Activated CD8-positive, alpha-beta memory T cell treated with anti-CD3 and anti-CD28 coated beads for 48 hours (primary cell): ENCODE measurements around the gene UBE2S.
"Not testable (repeated sequence)": the region's sequence is repeated elsewhere in the genome, so short reads cannot be mapped to it uniquely, and the experiment has no call there.

Experiments
- DNase-seq, 3 experiments: peaks; one replicate each; pipeline ENCODE4 v3.0.0-alpha.2; 2020; ENCODE audit warnings: low read depth in 2 of 3, low spot score in 2 of 3

UBE2S gene

GRCh38 chr19:55407550-55407799 is at the start of gene UBE2S:
TSS of gene UBE2S (minus strand) at chr19:55407788. CDS start at chr19:55407589, 199 bp downstream.
- not testable (repeated sequence) for DNase-seq

DNA sequence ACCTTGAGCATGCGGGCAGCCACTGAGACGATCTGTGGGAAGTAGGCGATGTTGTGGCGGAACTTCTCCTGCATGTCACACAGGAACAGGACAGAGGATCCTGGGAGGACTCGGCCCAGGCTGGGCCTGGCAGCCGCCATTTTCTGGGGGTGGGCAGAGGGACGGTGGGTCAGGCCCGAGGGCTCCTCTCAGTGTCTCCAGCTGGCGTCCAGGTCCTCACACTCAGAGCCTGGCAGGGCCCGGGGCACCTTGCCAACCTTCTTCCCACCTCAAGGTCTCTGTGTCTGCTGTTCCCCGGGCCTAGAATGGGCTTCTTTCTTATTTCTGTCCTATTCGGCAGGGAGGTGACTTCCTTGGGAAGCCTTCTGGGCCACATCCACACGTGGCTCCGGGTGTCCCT is 48.8 kb upstream of the UBE2S start:
- DNase-seq, result no peak

- no peak for DNase-seq
These were observed 48.1 kb upstream of the UBE2S start for GRCh38 chr19:55455576-55456235.

DNA sequence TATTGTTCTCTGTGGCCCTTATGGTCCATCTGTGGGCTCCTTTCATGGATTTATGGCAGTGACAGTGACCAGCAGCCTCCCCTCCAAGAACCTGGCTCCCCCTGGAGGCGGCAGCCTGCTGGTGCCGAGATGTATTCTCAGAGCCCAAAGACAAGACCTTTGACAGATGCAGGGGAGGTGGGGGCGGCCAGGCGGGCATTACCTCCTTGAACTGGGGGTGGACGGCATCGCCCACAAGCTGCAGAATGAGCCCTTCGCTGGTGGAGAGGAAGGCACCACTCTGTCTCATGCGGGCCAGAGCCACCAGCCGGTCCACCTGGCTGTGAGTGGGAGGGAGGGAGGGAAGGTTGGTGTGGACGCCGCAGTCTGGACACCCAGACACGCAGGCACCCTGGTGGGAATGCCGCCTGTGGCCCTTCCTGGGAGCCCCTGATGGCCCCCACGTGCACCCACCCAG is 47.2 kb upstream of the UBE2S start:
- no peak for DNase-seq

GRCh38 chr19:55453511-55454260 is 46.1 kb upstream of the UBE2S start:
- no peak for DNase-seq

DNA sequence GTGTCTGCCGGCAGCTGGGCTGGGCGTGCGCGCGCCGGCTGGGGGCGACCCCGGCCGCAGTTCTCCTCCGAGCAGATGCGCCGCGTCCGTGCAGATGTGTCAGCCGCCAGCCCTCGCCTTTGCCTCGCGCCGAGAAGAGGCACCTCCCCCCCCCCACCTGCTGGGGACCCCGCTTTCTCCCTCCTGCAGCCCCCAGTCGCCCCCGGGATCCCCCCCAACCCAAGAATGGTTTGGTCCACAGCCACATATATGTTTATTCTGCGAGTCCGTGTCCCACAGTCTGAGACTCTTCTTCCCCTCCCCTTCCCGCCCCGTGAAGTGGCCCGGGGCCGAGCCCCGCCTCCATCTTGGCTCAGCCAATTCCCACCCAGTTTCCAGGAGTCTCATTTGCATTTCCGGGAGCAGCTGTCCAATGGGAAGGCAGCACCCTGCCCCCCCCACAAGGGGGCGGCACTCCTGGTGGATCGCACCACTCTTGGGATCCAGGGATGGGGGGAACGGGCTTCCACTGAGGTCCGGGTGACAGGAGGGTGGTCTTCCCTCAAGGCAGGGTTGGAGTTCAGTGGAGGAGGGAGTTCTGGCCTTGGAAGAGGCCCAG is 45.3 kb upstream of the UBE2S start:
- no peak for DNase-seq

DNA sequence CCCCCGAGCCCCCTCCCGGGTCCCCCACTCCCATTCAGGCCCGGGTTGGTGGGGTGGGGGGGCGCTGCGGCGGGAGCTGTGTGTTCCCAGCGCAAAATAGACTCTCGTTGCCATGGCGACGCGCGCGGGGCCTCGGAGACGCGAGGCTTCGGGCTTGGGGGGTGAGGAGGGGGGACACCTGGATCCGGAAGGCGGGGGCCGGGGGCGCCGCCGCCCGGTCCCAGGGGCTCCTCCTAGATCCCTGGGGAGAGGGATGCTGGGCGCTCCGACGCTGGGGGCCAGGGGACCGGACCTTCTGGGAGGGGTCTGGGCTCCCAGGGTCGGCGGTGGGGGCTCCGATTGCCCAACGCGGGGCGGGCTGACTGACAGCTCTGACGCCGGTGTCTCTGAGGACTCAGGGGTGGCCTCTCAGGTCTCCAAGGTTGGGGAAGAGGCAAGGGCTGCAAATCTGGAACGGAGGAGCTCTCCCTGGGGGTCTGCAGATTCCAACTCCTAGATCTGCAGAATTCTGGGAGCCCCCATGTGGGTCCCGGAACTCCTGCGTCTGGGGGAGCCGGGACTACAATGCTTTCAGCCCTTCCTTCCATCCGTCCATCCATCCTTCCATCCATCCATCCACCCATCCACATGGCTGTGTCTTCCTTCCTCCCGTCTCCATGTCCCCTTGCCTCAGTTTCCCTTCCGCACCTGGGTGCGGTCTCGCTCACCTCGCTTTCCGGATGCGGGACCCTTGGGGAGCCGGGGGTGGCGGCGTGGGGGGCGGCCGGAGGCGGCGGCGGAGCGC is 44.6 kb upstream of the UBE2S start:
- DNase-seq, result no peak

GRCh38 chr19:55451163-55451964 is 43.8 kb upstream of the UBE2S start:
- DNase-seq, result no peak

GRCh38 chr19:55449469-55449868 is 41.9 kb upstream of the UBE2S start:
- DNase-seq, result no peak

GRCh38 chr19:55448175-55448490 is 40.5 kb upstream of the UBE2S start:
- not testable (repeated sequence) for DNase-seq

DNA sequence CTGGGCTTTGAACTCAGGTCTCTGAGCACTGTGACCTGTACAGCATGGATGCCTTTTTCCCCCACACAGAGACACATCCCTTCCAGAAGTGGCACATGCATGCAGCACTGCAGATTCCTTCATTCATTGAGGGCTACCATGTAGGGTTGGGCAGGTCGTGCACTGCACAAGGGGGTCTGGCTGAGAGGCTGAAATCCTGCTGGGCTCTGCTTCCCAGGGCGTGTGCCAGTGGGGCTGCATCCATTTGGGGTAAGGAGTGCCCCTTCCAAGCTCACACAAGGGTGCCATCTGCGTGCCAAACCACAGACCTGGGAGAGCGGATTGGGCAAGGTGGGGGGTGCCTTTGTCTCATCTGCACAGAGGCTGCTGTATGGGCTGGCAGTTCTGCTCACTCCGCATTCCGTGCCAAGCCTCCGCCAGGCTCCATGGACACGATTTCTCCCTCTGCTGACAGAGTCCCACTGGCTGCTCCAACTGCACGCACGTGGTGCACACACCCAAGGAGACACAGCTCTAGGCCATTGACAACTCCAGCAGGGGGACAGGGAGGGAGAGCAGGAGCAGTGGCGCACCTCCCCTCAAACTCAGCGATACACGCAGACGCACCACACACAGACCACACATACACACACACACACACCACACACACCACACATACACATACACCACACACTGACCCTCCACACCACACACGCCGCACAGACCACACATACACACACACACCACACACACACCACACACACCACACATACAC is 40.0 kb upstream of the UBE2S start:
- no peak for DNase-seq

- no peak for DNase-seq
These were observed 38.5 kb upstream of the UBE2S start for GRCh38 chr19:55446060-55446459.

DNA sequence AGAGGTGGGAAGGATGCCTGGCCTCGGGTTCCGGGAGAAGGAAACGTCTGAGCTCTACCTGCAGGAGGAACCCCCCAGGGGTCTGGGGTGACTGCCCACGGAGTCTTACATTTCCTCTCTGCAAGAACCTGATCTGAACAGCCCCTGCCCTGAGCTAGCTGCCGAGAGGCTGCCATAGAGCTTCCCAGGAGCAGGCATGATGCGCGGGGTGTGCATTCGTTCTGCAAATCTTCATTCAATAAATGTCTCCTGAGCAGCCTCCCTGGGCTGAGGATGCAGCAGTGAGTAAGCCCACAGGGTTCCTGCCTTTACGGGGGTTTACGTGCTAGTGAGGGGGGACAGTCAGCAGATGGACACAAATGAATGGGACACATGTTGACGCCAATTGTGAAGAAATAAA is 37.1 kb upstream of the UBE2S start:
- no peak for DNase-seq

DNA sequence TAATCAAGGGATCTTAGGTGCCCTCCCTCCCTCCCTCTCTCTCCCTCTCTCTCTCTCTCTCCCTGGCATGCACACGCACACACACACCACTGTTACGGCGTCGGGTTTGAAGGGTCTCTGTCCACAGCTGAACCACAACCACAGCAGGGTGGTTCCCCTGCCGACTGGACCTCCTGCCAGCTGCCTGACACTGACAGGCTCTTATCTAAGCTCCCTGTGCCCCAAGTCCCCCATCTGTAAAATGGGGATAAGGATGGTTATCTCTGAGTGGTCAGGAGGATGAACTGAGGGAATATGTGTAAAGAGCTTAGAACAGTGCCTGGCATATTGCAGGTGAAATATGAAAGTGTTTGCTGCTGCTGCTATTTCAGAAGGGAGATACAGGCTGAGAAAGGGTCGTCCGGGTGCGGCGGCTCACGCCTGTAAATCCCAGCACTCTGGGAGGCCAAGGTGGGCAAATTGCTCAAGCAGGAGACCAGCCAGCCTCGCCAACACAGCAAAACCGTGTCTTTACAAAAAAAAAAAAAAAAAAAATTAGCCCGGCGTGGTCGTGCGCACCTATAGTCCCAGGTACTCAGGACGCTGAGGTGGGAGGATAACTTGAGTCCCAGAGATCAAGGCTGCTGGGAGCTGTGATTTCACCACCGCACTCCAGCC is 36.4 kb upstream of the UBE2S start:
- DNase-seq, result no peak

GRCh38 chr19:55443045-55443823 is 35.6 kb upstream of the UBE2S start, which contains the start of gene SHISA7:
TSS of gene SHISA7 (minus strand) at chr19:55443300. CDS start at chr19:55442863, 437 bp downstream.
- DNase-seq, result no peak

- no peak for DNase-seq
These were observed 34.9 kb upstream of the UBE2S start for GRCh38 chr19:55442372-55442961.

GRCh38 chr19:55441692-55442321 is 34.2 kb upstream of the UBE2S start:
- no peak for DNase-seq

- DNase-seq, result no peak
These were observed 33.7 kb upstream of the UBE2S start for GRCh38 chr19:55441319-55441691.
